CD4-positive, CD25-positive, alpha-beta regulatory T cell (primary cell): ENCODE measurements around the gene PTGIS. TPM values are rescaled to one million over a fixed set of nuclear protein-coding genes. Genes with fewer than 3 reads are reported as not detected.

Experiments
- ATAC-seq, 2 donors: fragments of 150-1000 bp; cut with Tn5 transposase; one replicate each; pipeline ENCODE4 v1.10.0; 2021; ENCODE audit warnings: low read depth in 2 of 2, moderate number of reproducible peaks in 2 of 2, moderate library complexity in 1 of 2
- DNase-seq, 3 donors: peaks; one replicate each; pipeline versions ENCODE4 v3.0.0 to v3.0.0-alpha.2; 2012 to 2022; ENCODE audit warnings: mixed read lengths in 1 of 3
- H3K27ac ChIP-seq: one replicate; pipeline ENCODE4 v1.7.0; 2013; ENCODE audit warnings: mild to moderate bottlenecking, low read length; ENCODE audit not compliant: insufficient read depth, poor library complexity, severe bottlenecking
- H3K27me3 ChIP-seq: one replicate; pipeline ENCODE4 v1.7.0; 2013; ENCODE audit warnings: low read length; ENCODE audit not compliant: control insufficient read depth, insufficient read depth
- H3K36me3 ChIP-seq: one replicate; pipeline ENCODE4 v1.7.0; 2013; ENCODE audit warnings: mild to moderate bottlenecking, low read length, moderate library complexity; ENCODE audit not compliant: control insufficient read depth, insufficient read depth
- H3K4me1 ChIP-seq: 2 replicates; pipeline ENCODE4 v1.7.0; 2013; ENCODE audit warnings: mild to moderate bottlenecking, low read length; ENCODE audit not compliant: insufficient read depth, control insufficient read depth, poor library complexity, severe bottlenecking
- H3K4me3 ChIP-seq: one replicate; pipeline ENCODE4 v1.7.0; 2013; ENCODE audit warnings: low read depth, mild to moderate bottlenecking, low read length, moderate library complexity
- H3K9me3 ChIP-seq, 2 experiments: 1 replicate in 1 of 2; 2 replicates in 1 of 2; pipeline ENCODE4 v1.7.0; 2013; ENCODE audit warnings: low read length in 2 of 2, mild to moderate bottlenecking in 1 of 2, moderate library complexity in 1 of 2; ENCODE audit not compliant: control insufficient read depth in 2 of 2
- H3K27ac Mint-ChIP-seq, 3 donors: one replicate each; pipeline ENCODE4 v1.8.0; 2020 to 2022; ENCODE audit warnings: mild to moderate bottlenecking in 3 of 3, mixed read lengths in 3 of 3, moderate library complexity in 2 of 3
- H3K27me3 Mint-ChIP-seq: one replicate; pipeline ENCODE4 v1.8.0; 2022; ENCODE audit warnings: mild to moderate bottlenecking, mixed read lengths
- H3K36me3 Mint-ChIP-seq: one replicate; pipeline ENCODE4 v1.8.0; 2020; ENCODE audit warnings: mixed read lengths
- H3K4me1 Mint-ChIP-seq, 4 donors: one replicate each; pipeline ENCODE4 v1.8.0; 2020 to 2022; ENCODE audit warnings: mixed read lengths in 4 of 4, mild to moderate bottlenecking in 1 of 4
- H3K4me3 Mint-ChIP-seq, 4 donors: one replicate each; pipeline ENCODE4 v1.8.0; 2020 to 2022; ENCODE audit warnings: mild to moderate bottlenecking in 4 of 4, mixed read lengths in 4 of 4, moderate library complexity in 3 of 4
- H3K9me3 Mint-ChIP-seq, 7 donors: one replicate each; pipeline ENCODE4 v1.8.0; 2020 to 2022; ENCODE audit warnings: mixed read lengths in 7 of 7, mild to moderate bottlenecking in 3 of 7, moderate library complexity in 2 of 7
- polyA plus RNA-seq, 4 donors: library from polyadenylated mRNA; unstranded; fragments of 300-500 nt; fragmentation: Illumina TruSeq; gene quantifications; one replicate each; pipeline ENCODE4 v1.2.3, GENCODE V29; 2021
- total RNA-seq: library from RNA; stranded (reverse); gene quantifications from one replicate; pipeline ENCODE4 v1.2.3, GENCODE V29; 2022

Gene PTGIS
- total and polyA plus RNA-seq, 5 donors from 2014 or later, result not detected

- Histone ChIP-seq H3K9me3 (no peaks in the 10 kb centered on the region), H3K36me3 (no peaks in the 10 kb centered on the region), H3K27me3 (peaks cover 10% of the 10 kb centered on the region), H3K4me3 (no peak overlapping the region), H3K27ac (no peak overlapping the region), H3K4me1 (no peaks in the 10 kb centered on the region)
- no peak for ATAC-seq
- DNase-seq, result no peak
- no peak overlapping the region for H3K4me3 Mint-ChIP-seq
- H3K27ac Mint-ChIP-seq, result no peak overlapping the region
- peaks cover 0 to 2% (median 0%) of the 10 kb centered on the region in 4 donors for H3K4me1 Mint-ChIP-seq
- H3K9me3 Mint-ChIP-seq, result peaks cover 0 to 6% (median 2%) of the 10 kb centered on the region in 7 donors
- peaks cover 29% of the 10 kb centered on the region for H3K27me3 Mint-ChIP-seq
- no peaks in the 10 kb centered on the region for H3K36me3 Mint-ChIP-seq
Observed at GRCh38 chr20:49523767-49524360, 44.1 kb downstream of the PTGIS start.

- no peak for DNase-seq
- H3K9me3 ChIP-seq, result no peaks in the 10 kb centered on the region
- H3K4me1 ChIP-seq, result no peaks in the 10 kb centered on the region
- Mint-ChIP-seq H3K36me3 (no peaks in the 10 kb centered on the region), H3K27ac (no peak overlapping the region), H3K27me3 (peaks cover 27% of the 10 kb centered on the region), H3K9me3 (peaks cover 0 to 6% (median 2%) of the 10 kb centered on the region in 7 donors), H3K4me3 (no peak overlapping the region), H3K4me1 (peaks cover 0 to 2% (median 0%) of the 10 kb centered on the region in 4 donors)
- no peaks in the 10 kb centered on the region for H3K36me3 ChIP-seq
- H3K4me3 ChIP-seq, result no peak overlapping the region
- peaks cover 4% of the 10 kb centered on the region for H3K27me3 ChIP-seq
- no peak for ATAC-seq
- H3K27ac ChIP-seq, result no peak overlapping the region
Observed at GRCh38 chr20:49521356-49521755, 46.6 kb downstream of the PTGIS start.

GRCh38 chr20:49519777-49520359 is 48.1 kb downstream of the PTGIS start:
- H3K27ac ChIP-seq, result no peak overlapping the region
- no peak overlapping the region for H3K4me3 ChIP-seq
- Mint-ChIP-seq H3K27me3 (peaks cover 37% of the 10 kb centered on the region), H3K9me3 (peaks cover 0 to 6% (median 2%) of the 10 kb centered on the region in 7 donors), H3K4me3 (no peak overlapping the region), H3K27ac (no peak overlapping the region), H3K4me1 (peaks cover 0 to 2% (median 0%) of the 10 kb centered on the region in 4 donors), H3K36me3 (no peaks in the 10 kb centered on the region)
- no peak for DNase-seq
- H3K36me3 ChIP-seq, result no peaks in the 10 kb centered on the region
- no peaks in the 10 kb centered on the region for H3K9me3 ChIP-seq
- H3K4me1 ChIP-seq, result no peaks in the 10 kb centered on the region
- no peak for ATAC-seq
- H3K27me3 ChIP-seq, result peaks cover 2% of the 10 kb centered on the region

- H3K4me3 ChIP-seq, result no peak overlapping the region
- no peak overlapping the region for H3K4me3 Mint-ChIP-seq
- H3K36me3 Mint-ChIP-seq, result no peaks in the 10 kb centered on the region
- H3K27me3 ChIP-seq, result peaks cover 2% of the 10 kb centered on the region
- H3K9me3 ChIP-seq, result no peaks in the 10 kb centered on the region
- peaks cover 0 to 6% (median 1%) of the 10 kb centered on the region in 7 donors for H3K9me3 Mint-ChIP-seq
- H3K27me3 Mint-ChIP-seq, result peaks cover 37% of the 10 kb centered on the region
- H3K27ac Mint-ChIP-seq, result no peak overlapping the region
- no peak for DNase-seq
- no peaks in the 10 kb centered on the region for H3K4me1 ChIP-seq
- peaks cover 0 to 2% (median 0%) of the 10 kb centered on the region in 4 donors for H3K4me1 Mint-ChIP-seq
- ATAC-seq, result no peak
- H3K36me3 ChIP-seq, result no peaks in the 10 kb centered on the region
- no peak overlapping the region for H3K27ac ChIP-seq
Observed at GRCh38 chr20:49519212-49519712, 48.7 kb downstream of the PTGIS start.

GRCh38 chr20:49518576-49518975 is 49.4 kb downstream of the PTGIS start:
- Histone ChIP-seq H3K27me3 (no peaks in the 10 kb centered on the region), H3K36me3 (no peaks in the 10 kb centered on the region), H3K27ac (no peak overlapping the region), H3K4me3 (no peak overlapping the region), H3K4me1 (no peaks in the 10 kb centered on the region), H3K9me3 (no peaks in the 10 kb centered on the region)
- Mint-ChIP-seq H3K9me3 (peaks cover 0 to 5% (median 0%) of the 10 kb centered on the region in 7 donors), H3K27me3 (peaks cover 36% of the 10 kb centered on the region), H3K4me1 (peaks cover 0 to 2% (median 0%) of the 10 kb centered on the region in 4 donors), H3K4me3 (no peak overlapping the region), H3K36me3 (no peaks in the 10 kb centered on the region), H3K27ac (no peak overlapping the region)
- DNase-seq, result no peak
- no peak for ATAC-seq

GRCh38 chr20:49517805-49518100 is 50.2 kb downstream of the PTGIS start:
- H3K27me3 ChIP-seq, result no peaks in the 10 kb centered on the region
- no peak for ATAC-seq
- H3K9me3 ChIP-seq, result no peaks in the 10 kb centered on the region
- no peak overlapping the region for H3K4me3 ChIP-seq
- no peak overlapping the region for H3K27ac Mint-ChIP-seq
- peaks cover 0 to 2% (median 0%) of the 10 kb centered on the region in 4 donors for H3K4me1 Mint-ChIP-seq
- H3K4me1 ChIP-seq, result no peaks in the 10 kb centered on the region
- no peaks in the 10 kb centered on the region for H3K36me3 Mint-ChIP-seq
- H3K27me3 Mint-ChIP-seq, result peaks cover 28% of the 10 kb centered on the region
- peaks cover 0 to 1% (median 0%) of the 10 kb centered on the region in 7 donors for H3K9me3 Mint-ChIP-seq
- no peak overlapping the region for H3K4me3 Mint-ChIP-seq
- no peak overlapping the region for H3K27ac ChIP-seq
- H3K36me3 ChIP-seq, result no peaks in the 10 kb centered on the region
- DNase-seq, result no peak

- Mint-ChIP-seq H3K4me3 (no peak overlapping the region), H3K9me3 (peaks cover 0 to under 1% (median 0%) of the 10 kb centered on the region in 7 donors), H3K4me1 (peaks cover 0 to 2% (median 0%) of the 10 kb centered on the region in 4 donors), H3K27me3 (peaks cover 24% of the 10 kb centered on the region), H3K36me3 (no peaks in the 10 kb centered on the region), H3K27ac (no peak overlapping the region)
- Histone ChIP-seq H3K27me3 (no peaks in the 10 kb centered on the region), H3K9me3 (no peaks in the 10 kb centered on the region), H3K36me3 (no peaks in the 10 kb centered on the region), H3K4me3 (no peak overlapping the region), H3K4me1 (no peaks in the 10 kb centered on the region), H3K27ac (no peak overlapping the region)
- DNase-seq (no peak), ATAC-seq (no peak)
Observed at GRCh38 chr20:49516916-49517804, 50.8 kb downstream of the PTGIS start.
